Astrocyte (in vitro differentiated cells and primary cell): ENCODE results near the gene VPS13C.

Experiments used
- CTCF ChIP-seq: IDR thresholded peaks from 2 replicates; pipeline ENCODE4 v1.5.1; 2011; ENCODE audit warnings: low read depth, mild to moderate bottlenecking, inconsistent platforms, low read length, moderate library complexity; ENCODE audit not compliant: insufficient read depth
- EZH2 ChIP-seq: IDR thresholded peaks from 2 replicates; pipeline ENCODE4 v1.6.1; 2012; ENCODE audit warnings: mild to moderate bottlenecking, low read length, inconsistent platforms; ENCODE audit not compliant: insufficient read depth

GRCh38 chr15:62035256-62035924, 24.9 kb downstream of the VPS13C start:
- no peak for TF ChIP-seq CTCF
- no peak for TF ChIP-seq EZH2
